GM12865 (cell line): ENCODE data around the gene SLC36A2.

Experiments used
- DNase-seq: peaks from one replicate; pipeline ENCODE4 v3.0.0; 2010; ENCODE audit warnings: low read depth
- H3K4me3 ChIP-seq: 2 replicates; pipeline ENCODE4 v1.5.1; 2011; ENCODE audit warnings: mild to moderate bottlenecking, low read depth, low read length, control low read depth
- CTCF ChIP-seq: IDR thresholded peaks from 2 replicates; pipeline ENCODE4 v1.5.1; 2011; ENCODE audit warnings: low read length, control low read depth, low read depth, inconsistent platforms; ENCODE audit not compliant: insufficient read depth; ENCODE audit errors: missing control alignments

The SLC36A2 gene

GRCh38 chr5:151351671-151352070 lies 4.3 kb upstream of the SLC36A2 start:
- no peak for DNase-seq
- TF ChIP-seq CTCF = no peak

GRCh38 chr5:151348789-151349188 lies 1.4 kb upstream of the SLC36A2 start:
- no peak for TF ChIP-seq CTCF
- DNase-seq = no peak
- no peak overlapping the region for H3K4me3 ChIP-seq

More at GRCh38 chr5:151351671-151352070, 4.3 kb upstream of the SLC36A2 start:
- H3K4me3 ChIP-seq = no peak overlapping the region

- DNase-seq = no peak
- TF ChIP-seq CTCF = no peak
- no peak overlapping the region for H3K4me3 ChIP-seq
These were observed 1.4 kb downstream of the SLC36A2 start for GRCh38 chr5:151345808-151346478.

GRCh38 chr5:151345187-151345807 lies 2.1 kb downstream of the SLC36A2 start:
- H3K4me3 ChIP-seq = no peak overlapping the region
- no peak for TF ChIP-seq CTCF
- no peak for DNase-seq

- DNase-seq = no peak
- TF ChIP-seq CTCF = no peak
- no peak overlapping the region for H3K4me3 ChIP-seq
These were observed 3.3 kb downstream of the SLC36A2 start for GRCh38 chr5:151344088-151344487.

GRCh38 chr5:151340004-151340403 lies 7.4 kb downstream of the SLC36A2 start:
- no peak overlapping the region for H3K4me3 ChIP-seq
- no peak for DNase-seq
- no peak for TF ChIP-seq CTCF
